ENCODE results near the gene SPAG17.

SPAG17 gene

DNA sequence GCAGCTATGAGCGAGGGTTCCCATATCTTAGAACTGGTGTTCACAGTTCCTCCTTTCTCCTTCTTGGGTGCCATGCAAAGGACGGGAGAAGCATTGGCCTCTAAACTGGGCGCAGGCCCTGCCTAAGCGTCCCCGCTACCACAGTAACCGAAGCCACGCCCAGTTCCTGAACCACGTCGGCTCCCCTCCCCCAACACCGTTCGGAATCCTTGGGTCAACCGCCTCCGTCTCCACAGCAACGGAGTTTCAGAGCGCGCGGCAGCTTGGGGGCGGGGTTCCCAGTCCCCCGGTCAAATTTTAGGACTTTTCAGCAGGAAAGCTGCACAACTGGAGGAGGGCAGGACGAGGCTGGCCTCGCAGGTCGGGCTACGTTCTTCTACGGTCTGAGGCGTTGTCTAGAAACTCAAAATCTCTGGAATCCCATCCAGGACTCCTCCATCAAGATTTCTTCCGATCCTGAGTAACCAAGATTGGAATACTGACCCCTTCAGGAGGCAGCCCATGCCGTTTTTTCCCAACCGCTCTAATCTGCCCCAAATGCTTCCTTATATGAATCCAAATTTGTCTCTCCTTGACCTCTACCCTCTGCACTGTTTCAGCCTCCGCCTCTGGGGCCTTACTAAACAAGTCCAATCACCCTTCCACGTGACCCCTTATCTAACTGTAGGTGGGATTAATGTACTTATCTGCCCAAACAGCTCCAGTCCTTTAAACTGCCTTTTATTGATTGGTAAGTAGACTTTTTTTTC, at the start of gene SPAG17:
Gene SPAG17, minus strand, starts transcription at position 145 of the 749 bp plus-strand sequence. Its CDS starts 71 bp downstream, at position 74.
- H3K27ac ChIP-seq = no peak within 1 kb of the TSS
- TF ChIP-seq, protein P1, sequence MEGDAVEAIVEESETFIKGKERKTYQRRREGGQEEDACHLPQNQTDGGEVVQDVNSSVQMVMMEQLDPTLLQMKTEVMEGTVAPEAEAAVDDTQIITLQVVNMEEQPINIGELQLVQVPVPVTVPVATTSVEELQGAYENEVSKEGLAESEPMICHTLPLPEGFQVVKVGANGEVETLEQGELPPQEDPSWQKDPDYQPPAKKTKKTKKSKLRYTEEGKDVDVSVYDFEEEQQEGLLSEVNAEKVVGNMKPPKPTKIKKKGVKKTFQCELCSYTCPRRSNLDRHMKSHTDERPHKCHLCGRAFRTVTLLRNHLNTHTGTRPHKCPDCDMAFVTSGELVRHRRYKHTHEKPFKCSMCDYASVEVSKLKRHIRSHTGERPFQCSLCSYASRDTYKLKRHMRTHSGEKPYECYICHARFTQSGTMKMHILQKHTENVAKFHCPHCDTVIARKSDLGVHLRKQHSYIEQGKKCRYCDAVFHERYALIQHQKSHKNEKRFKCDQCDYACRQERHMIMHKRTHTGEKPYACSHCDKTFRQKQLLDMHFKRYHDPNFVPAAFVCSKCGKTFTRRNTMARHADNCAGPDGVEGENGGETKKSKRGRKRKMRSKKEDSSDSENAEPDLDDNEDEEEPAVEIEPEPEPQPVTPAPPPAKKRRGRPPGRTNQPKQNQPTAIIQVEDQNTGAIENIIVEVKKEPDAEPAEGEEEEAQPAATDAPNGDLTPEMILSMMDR (conservative IDR thresholded peaks at IDR 0.05) = no peak; the same call in 1 of the 2 replicates

DNA sequence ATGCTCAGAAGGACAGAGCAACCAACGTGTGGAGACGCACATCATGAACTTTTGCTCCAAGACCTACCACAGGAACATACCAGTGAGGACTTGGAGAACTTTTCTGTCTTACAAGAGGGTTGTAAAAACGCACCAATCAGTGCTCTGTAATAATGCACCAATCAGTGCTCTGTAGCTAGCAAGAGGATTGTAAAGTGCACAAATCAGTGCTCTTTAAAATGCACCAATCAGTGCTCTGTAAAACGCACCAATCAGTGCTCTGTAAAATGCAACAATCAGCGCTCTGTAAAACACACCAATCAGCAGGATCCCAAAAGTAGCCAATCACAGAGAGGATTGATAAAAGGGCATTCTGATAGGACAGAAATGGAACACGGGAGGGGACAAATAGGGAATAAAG, 40.4 kb upstream of the SPAG17 start:
- TF ChIP-seq, protein P1 (conservative IDR thresholded peaks at IDR 0.05) = no peak
- no peak overlapping the region for H3K27ac ChIP-seq

DNA sequence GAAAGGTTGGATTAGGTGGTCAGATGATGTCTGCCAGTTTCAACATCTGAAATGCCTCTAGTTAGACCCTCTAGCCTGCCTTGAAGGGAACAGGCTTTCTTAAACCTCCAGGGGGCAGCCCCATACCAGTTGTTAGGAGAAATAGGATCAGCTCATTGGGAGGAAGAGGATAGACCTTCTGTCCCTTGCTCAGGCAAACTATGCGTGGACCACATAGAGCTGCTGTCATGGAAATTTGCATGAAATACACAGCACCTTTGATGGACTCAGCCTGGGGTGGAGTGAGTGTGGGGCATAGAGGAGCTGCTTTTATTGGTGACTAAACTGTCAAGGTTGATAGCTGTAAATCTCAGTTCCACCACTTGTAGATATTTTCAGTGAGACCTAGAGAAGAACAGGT, 38.4 kb upstream of the SPAG17 start:
- TF ChIP-seq, protein P1 (conservative IDR thresholded peaks at IDR 0.05) = peak; percentile 58
- H3K27ac ChIP-seq = no peak overlapping the region

DNA sequence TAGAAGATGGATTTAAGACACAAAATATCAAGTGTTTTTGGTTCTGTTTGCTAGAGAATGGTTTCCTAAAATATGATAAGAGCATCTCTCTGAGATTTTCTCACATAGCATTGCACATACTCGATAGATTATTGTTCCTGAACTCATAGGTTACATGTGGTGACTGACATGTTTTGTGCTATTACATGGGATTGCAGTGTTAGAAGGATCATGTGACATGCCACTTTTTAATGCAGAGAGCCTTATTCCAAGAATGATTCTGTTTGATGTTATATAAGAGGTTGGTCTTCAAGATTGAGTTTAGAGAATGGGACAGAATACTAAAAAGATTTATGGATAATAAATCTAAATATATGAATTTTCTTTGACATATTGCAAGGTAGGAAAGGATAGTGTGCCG, 34.4 kb upstream of the SPAG17 start:
- TF ChIP-seq, protein P1 (conservative IDR thresholded peaks at IDR 0.05) = no peak

DNA sequence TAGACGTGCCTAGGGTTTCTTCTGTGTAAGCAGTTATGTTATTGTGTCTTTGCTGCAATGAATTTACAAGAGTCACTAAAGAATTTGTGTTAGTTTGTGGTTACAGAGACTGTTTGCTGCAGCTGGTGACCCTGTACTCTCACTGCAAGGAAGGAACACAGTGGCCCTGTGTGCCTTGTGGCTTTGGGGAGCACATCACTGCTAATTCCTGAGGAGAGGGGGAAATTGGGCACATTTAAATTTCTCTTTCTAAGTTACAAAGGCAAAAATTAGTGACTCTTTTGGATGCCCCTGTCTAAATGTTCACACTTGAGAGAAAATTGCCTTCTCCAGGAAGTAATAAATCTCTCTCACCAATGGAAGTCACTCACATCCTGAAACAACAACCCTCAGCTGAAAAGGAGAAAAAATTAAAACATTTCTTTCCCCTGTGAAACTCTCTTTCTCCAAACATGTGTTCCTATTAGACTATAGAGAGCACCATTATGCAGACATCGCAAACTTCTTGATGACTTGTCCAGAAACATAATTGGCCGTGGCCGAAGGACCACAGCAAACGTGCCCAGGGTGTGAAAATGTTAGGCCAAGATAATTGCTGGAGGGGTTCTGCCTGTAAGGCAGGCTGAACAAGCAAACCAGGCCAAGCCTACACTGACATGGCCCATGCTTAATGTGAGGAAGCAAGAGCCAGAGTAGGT, 32.3 kb upstream of the SPAG17 start:
- TF ChIP-seq, protein P1 (conservative IDR thresholded peaks at IDR 0.05) = no peak
- H3K27ac ChIP-seq = no peak overlapping the region

More for the DNA sequence above, 34.4 kb upstream of the SPAG17 start:
- H3K27ac ChIP-seq = no peak overlapping the region

DNA sequence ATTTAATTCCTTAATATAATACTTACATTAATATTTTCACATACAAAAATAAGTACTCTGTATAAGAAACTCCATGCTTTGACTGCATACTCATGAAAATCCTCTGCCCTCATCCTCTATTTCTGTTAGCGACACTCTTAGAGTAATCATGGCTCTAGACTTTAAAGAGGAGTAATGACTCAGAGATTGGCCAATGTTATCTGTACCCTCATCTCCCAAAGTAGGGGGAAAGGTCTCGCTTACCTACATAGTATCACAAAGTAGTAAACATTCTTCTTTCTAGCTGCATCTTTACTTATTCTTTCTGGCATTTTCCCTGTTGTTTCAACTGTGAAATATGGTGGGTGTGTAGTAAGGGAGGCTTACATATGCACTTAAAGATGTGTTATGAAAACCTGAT, 29.8 kb upstream of the SPAG17 start:
- TF ChIP-seq, protein P1 (conservative IDR thresholded peaks at IDR 0.05) = no peak
- no peak overlapping the region for H3K27ac ChIP-seq

DNA sequence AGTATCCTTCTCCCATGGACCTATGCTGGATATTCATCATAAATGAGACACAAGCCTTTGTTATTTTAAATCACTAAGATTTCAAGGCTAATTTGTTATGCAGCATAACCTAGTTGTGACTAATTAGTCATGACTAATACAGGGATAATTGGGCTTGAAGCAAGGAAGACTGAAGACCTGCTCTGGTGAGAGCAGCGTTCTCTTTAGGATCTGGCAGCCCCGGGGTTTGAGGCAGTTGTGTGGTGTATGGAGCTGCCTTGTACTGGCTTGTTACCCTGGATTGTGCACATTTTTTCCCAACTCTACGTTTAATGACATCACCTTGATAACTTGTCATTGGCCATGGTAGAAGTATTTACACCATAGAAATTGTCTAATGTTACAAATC, 25.7 kb upstream of the SPAG17 start:
- TF ChIP-seq, protein P1 (conservative IDR thresholded peaks at IDR 0.05) = no peak

More for the DNA sequence above, 25.7 kb upstream of the SPAG17 start:
- no peak overlapping the region for H3K27ac ChIP-seq

Measured in VCaP (cell line).